Smooth muscle cell of the brain vasculature (primary cell): ENCODE data around the gene MAGEF1.

ENCODE experiments used
- DNase-seq: peaks from one replicate; pipeline ENCODE4 v3.0.0-alpha.2; 2012; ENCODE audit warnings: low read depth, low spot score

Gene MAGEF1, protein sequence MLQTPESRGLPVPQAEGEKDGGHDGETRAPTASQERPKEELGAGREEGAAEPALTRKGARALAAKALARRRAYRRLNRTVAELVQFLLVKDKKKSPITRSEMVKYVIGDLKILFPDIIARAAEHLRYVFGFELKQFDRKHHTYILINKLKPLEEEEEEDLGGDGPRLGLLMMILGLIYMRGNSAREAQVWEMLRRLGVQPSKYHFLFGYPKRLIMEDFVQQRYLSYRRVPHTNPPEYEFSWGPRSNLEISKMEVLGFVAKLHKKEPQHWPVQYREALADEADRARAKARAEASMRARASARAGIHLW

DNA sequence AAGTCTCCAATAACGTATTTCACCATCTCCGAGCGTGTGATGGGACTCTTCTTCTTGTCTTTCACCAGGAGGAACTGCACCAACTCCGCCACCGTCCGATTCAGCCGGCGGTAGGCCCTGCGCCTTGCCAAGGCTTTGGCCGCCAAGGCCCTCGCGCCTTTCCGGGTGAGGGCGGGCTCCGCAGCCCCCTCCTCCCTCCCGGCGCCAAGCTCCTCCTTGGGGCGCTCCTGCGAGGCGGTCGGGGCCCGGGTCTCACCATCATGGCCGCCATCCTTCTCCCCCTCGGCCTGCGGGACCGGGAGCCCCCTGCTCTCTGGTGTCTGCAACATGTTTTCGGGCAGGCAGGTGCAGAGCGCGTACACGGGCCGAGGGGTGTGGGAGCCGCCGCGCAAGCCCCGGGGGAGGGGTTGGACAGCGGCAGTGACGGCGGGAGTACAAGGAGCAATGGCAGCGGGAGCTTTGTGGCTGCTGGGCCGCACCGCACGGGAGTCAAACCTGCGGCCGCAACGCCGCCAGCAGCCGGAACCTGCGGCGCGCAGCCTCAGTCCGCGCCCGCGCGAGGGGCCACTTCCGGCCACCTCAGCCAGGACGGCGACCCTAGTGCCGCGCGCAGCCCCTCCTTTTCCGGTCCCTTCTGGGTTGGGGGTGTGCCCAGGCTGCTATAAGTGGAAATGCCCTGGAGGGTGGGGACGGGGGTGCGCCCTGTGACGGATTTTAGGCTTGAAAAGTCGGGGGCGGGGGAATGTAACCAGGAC lies at the start of gene MAGEF1:
Gene MAGEF1, minus strand, starts transcription at position 572 of the 755 bp plus-strand sequence. Its CDS starts 243 bp downstream, at position 329.
- no peak for DNase-seq

GRCh38 chr3:184761075-184761841 lies 49.4 kb upstream of the MAGEF1 start:
- no peak for DNase-seq

- no peak for DNase-seq
Measured at GRCh38 chr3:184760337-184761074, 48.6 kb upstream of the MAGEF1 start.

DNA sequence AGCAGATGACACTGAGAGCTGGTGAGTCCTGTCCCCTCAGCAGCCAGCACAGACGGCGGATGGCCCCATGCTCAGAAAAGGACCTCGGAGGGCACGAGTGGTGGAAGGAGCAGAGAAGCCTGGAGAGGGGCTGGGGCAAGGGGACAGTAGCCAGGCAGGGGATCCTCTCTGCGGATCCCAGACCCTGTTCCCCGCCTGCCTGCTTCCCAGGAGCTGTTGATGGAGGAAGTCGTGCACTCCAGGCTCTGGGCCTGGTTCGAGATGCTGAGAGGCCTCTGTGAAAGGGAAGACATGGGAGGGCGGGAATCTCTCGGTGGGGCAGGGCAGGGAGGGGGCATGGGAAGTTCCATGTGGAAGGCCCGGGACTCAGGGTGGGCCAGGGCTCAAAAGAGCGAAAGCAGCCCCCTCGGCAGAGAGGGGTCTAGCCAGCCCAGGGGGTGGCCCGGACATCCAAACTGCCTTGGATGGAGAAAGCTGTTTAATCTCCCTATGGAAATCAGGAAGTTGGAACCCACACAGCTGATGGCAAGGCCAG lies 47.9 kb upstream of the MAGEF1 start:
- no peak for DNase-seq

GRCh38 chr3:184758056-184758455 lies 46.2 kb upstream of the MAGEF1 start:
- no peak for DNase-seq

GRCh38 chr3:184757022-184757651 lies 45.3 kb upstream of the MAGEF1 start:
- no peak for DNase-seq

- no peak for DNase-seq
Measured at GRCh38 chr3:184756151-184757021, 44.5 kb upstream of the MAGEF1 start.

DNA sequence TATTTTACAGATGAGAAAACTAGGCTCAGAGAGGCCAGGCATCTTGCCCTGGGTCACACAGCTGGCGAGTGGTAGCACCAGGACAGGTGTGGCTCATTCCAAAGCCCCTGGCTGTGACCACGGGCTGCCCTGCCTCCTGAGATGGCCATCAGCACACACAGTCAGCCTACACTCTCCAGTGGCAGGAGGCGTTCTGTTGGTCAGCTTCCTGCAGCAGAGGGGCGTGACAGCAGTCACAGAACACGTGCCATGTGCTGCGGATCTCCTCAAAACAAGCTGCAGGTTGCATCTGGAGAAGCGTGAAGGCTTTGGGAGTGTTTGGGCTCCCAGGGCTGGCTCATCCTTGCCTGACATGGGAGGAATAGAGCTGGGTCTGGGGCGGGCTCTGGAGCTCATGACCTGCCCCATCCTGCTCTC lies 43.5 kb upstream of the MAGEF1 start:
- DNase-seq = no peak

DNA sequence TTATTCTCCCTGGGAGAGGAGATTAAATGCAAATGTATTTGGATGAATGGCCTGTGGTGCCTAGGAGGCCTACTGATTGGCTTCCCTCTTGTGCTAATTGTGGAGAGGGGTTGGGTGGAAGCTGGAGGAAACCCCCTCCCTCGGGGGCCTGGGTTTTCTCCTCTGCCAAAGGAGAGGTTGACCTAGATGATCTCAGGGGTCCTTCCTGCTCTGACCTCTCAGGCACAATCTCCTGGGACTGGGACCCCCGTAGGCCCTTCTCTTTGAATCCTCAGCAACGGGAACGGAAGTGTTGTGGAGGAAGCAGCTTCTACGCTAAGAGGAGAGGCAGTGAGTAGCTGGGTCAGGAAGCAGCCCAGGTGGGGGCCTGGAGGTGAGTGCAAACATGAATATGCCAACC lies 40.5 kb upstream of the MAGEF1 start:
- no peak for DNase-seq

DNA sequence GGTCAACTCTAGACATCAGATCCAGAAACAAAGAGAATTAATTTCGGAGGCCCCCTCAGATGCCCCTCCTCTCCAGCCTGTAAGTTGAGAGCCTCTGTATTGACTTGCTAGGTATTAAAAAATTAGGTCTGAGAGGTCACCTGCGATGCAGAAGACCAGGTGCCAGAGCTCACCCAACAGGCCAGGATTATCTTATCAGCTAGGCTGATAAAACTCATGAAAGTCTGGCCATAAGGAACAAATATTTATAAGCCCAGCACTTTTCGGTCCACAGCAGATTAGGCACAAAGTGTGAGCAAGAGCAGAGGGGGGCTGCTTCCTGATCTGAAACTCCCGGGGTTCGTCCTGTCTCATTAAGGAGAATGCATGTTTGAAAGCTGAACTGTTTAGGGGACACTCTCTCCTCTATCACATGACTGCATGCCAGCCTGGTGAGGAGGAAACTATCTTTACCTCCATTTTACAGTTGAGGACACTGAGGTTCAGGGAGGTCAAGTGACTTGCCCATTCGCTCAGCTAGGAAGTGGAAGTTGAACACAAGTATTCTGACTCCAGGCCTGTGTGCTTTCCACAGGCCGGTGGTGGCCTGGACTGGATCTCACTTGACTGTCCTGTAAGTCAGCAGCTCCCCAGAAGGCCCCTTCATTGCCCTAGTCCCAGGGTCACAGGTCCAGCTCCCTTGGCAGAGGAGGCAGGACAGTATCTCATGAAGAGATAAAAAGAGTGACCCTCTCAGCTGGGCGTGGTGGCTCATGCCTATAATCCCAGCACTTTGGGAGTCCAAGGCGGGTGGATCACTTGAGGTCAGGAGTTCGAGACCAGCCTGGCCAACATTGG lies 39.6 kb upstream of the MAGEF1 start:
- no peak for DNase-seq

- DNase-seq = no peak
Measured at GRCh38 chr3:184750349-184751083, 38.7 kb upstream of the MAGEF1 start.

DNA sequence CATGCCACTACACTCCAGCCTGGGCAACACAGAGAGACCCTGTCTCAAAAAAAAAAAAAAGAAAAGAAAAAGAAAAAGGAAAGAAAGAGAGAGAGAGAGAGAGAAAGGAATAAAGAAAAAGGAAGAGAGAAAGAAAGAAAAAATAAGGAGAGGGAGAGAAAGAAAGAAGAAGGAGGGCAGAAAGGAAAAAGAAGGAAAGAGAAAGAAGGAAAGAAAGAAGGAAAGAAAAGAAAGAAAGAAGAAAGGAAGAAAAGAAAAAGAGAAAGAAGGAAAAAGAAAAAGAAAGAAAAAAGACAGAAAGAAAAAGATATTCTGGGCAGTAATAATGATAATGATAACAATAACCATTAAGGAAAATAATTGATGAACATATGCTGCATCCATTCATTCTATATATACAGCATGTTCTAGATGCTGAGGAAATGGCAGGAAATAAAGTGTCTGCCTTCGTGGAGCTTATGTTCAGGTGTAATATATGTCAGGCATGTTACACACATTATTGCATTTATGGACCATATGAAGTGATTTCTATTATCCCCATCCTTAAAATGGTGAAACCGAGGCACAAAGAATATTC lies 37.4 kb upstream of the MAGEF1 start:
- no peak for DNase-seq

GRCh38 chr3:184748219-184749135 lies 36.6 kb upstream of the MAGEF1 start:
- DNase-seq = no peak

DNA sequence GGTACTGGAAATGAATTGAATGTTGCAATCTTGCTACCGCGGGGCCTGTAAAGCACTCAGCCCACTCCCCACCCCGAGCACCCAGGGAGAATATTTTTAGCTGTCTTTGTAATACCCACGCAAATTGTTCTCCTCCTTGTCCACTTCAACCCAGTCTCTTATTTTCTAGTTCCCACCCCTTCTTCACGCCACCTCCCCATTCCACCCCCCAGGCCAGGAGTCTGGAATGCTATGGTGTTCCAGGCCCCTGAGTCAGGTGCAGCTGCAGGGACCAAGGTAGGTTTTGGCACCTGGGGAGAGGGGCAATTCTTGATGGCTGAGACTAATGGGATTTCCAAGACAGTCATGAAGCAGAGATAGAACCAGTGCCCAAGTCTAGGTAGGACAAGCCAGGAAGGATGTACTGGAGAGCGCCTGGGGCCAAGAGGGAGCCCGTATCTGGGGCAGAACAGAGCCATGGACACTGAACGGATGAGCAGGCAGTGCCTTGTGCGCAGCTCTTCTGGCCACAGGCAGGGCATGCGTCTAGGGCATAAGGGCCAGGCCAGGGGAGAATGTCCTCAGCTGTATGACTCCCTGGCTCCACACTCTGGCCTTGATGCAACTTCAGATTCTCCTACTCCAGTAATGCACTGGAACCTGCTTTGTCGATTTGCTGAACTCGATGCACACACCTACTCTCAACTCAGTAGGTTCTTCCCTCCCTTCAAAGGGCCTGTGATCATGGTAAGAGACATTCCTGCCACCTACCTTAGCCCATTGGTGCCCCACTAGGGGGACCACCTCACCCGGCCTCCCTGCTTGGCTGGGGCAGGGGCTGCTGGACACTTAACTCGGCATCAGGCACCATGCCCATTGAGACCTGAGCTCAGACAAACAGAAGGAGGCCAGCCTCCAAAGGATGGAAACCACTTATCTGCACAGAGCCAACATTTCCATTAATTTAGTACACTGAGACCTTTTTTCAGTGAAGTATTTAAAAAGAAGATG lies 34.6 kb upstream of the MAGEF1 start:
- DNase-seq = no peak

DNA sequence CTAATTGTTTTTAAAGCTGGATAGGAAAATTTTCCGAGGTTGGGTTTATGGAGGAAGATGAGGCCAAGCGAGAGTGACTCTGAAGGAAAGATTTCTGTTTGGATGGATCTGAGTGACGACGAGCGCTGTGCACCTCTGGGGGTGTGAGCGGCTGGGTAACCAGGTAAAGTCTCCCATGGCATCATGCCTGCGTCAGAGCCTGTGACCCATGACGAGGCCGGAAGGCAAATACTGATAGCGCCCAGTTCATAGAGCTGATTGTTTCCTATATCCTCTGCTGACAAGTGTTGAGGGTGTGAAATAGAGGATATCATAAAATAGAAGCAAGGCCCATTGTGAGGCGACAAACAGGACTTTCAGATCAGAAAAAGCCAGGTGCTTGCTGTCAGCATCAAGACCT lies 33.7 kb upstream of the MAGEF1 start:
- no peak for DNase-seq

DNA sequence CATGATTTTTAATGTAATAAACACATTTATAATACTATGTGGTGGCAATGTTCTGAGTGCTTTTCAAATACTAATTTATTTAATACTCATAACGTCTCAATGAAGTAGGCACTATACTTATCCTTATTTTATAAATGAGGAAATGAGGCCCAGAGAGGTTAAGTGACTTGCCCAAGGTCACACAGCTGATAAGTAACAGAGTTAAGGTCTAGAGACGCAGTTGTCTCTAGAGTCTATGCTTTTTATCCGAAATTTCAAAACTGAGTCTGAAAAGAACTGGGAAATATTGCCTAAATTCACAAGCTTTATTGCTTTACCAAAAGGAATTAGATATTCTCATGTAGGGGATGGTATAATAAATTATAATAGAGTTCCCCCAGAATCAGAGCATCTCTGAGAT lies 31.4 kb upstream of the MAGEF1 start:
- no peak for DNase-seq
